CD4-positive, CD25-positive, alpha-beta regulatory T cell (primary cell): Measurements from ENCODE around the gene SIRT2. TPM values are rescaled to one million over a fixed set of nuclear protein-coding genes. Genes with fewer than 3 reads are reported as not detected.

ENCODE experiments used
- ATAC-seq, 2 donors: fragments of 150-1000 bp; cut with Tn5 transposase; one replicate each; pipeline ENCODE4 v1.10.0; 2021; ENCODE audit warnings: low read depth in 2 of 2, moderate number of reproducible peaks in 2 of 2, moderate library complexity in 1 of 2
- DNase-seq, 3 donors: peaks; one replicate each; pipeline versions ENCODE4 v3.0.0 to v3.0.0-alpha.2; 2012 to 2022; ENCODE audit warnings: mixed read lengths in 1 of 3
- H3K27ac ChIP-seq: one replicate; pipeline ENCODE4 v1.7.0; 2013; ENCODE audit warnings: mild to moderate bottlenecking, low read length; ENCODE audit not compliant: insufficient read depth, poor library complexity, severe bottlenecking
- H3K27me3 ChIP-seq: one replicate; pipeline ENCODE4 v1.7.0; 2013; ENCODE audit warnings: low read length; ENCODE audit not compliant: control insufficient read depth, insufficient read depth
- H3K36me3 ChIP-seq: one replicate; pipeline ENCODE4 v1.7.0; 2013; ENCODE audit warnings: mild to moderate bottlenecking, low read length, moderate library complexity; ENCODE audit not compliant: control insufficient read depth, insufficient read depth
- H3K4me1 ChIP-seq: 2 replicates; pipeline ENCODE4 v1.7.0; 2013; ENCODE audit warnings: mild to moderate bottlenecking, low read length; ENCODE audit not compliant: insufficient read depth, control insufficient read depth, poor library complexity, severe bottlenecking
- H3K4me3 ChIP-seq: one replicate; pipeline ENCODE4 v1.7.0; 2013; ENCODE audit warnings: low read depth, mild to moderate bottlenecking, low read length, moderate library complexity
- H3K9me3 ChIP-seq, 2 experiments: 1 replicate in 1 of 2; 2 replicates in 1 of 2; pipeline ENCODE4 v1.7.0; 2013; ENCODE audit warnings: low read length in 2 of 2, mild to moderate bottlenecking in 1 of 2, moderate library complexity in 1 of 2; ENCODE audit not compliant: control insufficient read depth in 2 of 2
- H3K27ac Mint-ChIP-seq, 3 donors: one replicate each; pipeline ENCODE4 v1.8.0; 2020 to 2022; ENCODE audit warnings: mild to moderate bottlenecking in 3 of 3, mixed read lengths in 3 of 3, moderate library complexity in 2 of 3
- H3K27me3 Mint-ChIP-seq: one replicate; pipeline ENCODE4 v1.8.0; 2022; ENCODE audit warnings: mild to moderate bottlenecking, mixed read lengths
- H3K36me3 Mint-ChIP-seq: one replicate; pipeline ENCODE4 v1.8.0; 2020; ENCODE audit warnings: mixed read lengths
- H3K4me1 Mint-ChIP-seq, 4 donors: one replicate each; pipeline ENCODE4 v1.8.0; 2020 to 2022; ENCODE audit warnings: mixed read lengths in 4 of 4, mild to moderate bottlenecking in 1 of 4
- H3K4me3 Mint-ChIP-seq, 4 donors: one replicate each; pipeline ENCODE4 v1.8.0; 2020 to 2022; ENCODE audit warnings: mild to moderate bottlenecking in 4 of 4, mixed read lengths in 4 of 4, moderate library complexity in 3 of 4
- H3K9me3 Mint-ChIP-seq, 7 donors: one replicate each; pipeline ENCODE4 v1.8.0; 2020 to 2022; ENCODE audit warnings: mixed read lengths in 7 of 7, mild to moderate bottlenecking in 3 of 7, moderate library complexity in 2 of 7
- polyA plus RNA-seq, 4 donors: library from polyadenylated mRNA; unstranded; fragments of 300-500 nt; fragmentation: Illumina TruSeq; gene quantifications; one replicate each; pipeline ENCODE4 v1.2.3, GENCODE V29; 2021
- total RNA-seq: library from RNA; stranded (reverse); gene quantifications from one replicate; pipeline ENCODE4 v1.2.3, GENCODE V29; 2022

The SIRT2 gene
- total and polyA plus RNA-seq, 5 donors from 2014 or later: 33.8 to 78.4 (median 49.0) TPM

- H3K9me3 ChIP-seq: no peaks in the 10 kb centered on the region
- H3K36me3 ChIP-seq: peaks cover 17% of the 10 kb centered on the region
- H3K4me3 Mint-ChIP-seq: peak overlapping the region; percentile 16 to 98 (median 42)
- H3K9me3 Mint-ChIP-seq: no peaks in the 10 kb centered on the region
- peaks cover 6% of the 10 kb centered on the region for H3K27me3 Mint-ChIP-seq
- H3K4me1 Mint-ChIP-seq: peaks cover 11 to 48% (median 26%) of the 10 kb centered on the region in 4 donors
- peaks cover 38% of the 10 kb centered on the region for H3K4me1 ChIP-seq
- peak in 2 of 3 donors; percentile 9 to 43 for DNase-seq
- peak overlapping the region; percentile 38 to 99 (median 45) for H3K27ac Mint-ChIP-seq
- H3K36me3 Mint-ChIP-seq: peaks cover 10% of the 10 kb centered on the region
- ATAC-seq: no peak
- H3K4me3 ChIP-seq: no peak overlapping the region
- H3K27me3 ChIP-seq: no peaks in the 10 kb centered on the region
- H3K27ac ChIP-seq: peak overlapping the region; percentile 57
Measured at GRCh38 chr19:38928391-38929001, 29.1 kb upstream of the SIRT2 start.

- H3K27me3 ChIP-seq: no peaks in the 10 kb centered on the region
Measured at GRCh38 chr19:38924388-38924787, 25.0 kb upstream of the SIRT2 start.

GRCh38 chr19:38922482-38922881, 23.1 kb upstream of the SIRT2 start:
- Mint-ChIP-seq H3K4me1 (no peaks in the 10 kb centered on the region), H3K4me3 (no peak overlapping the region), H3K27me3 (no peaks in the 10 kb centered on the region), H3K36me3 (peaks cover 19% of the 10 kb centered on the region), H3K9me3 (no peaks in the 10 kb centered on the region), H3K27ac (no peak overlapping the region)
- Histone ChIP-seq H3K4me1 (no peaks in the 10 kb centered on the region), H3K36me3 (peaks cover 8% of the 10 kb centered on the region), H3K27ac (no peak overlapping the region), H3K4me3 (no peak overlapping the region), H3K9me3 (no peaks in the 10 kb centered on the region), H3K27me3 (no peaks in the 10 kb centered on the region)
- ATAC-seq (no peak), DNase-seq (no peak)

More at GRCh38 chr19:38924388-38924787, 25.0 kb upstream of the SIRT2 start:
- Histone ChIP-seq H3K4me1 (peaks cover 10% of the 10 kb centered on the region), H3K4me3 (no peak overlapping the region), H3K9me3 (no peaks in the 10 kb centered on the region), H3K36me3 (peaks cover 8% of the 10 kb centered on the region), H3K27ac (no peak overlapping the region)
- H3K27me3 Mint-ChIP-seq: no peaks in the 10 kb centered on the region
- peaks cover 5 to 18% (median 8%) of the 10 kb centered on the region in 4 donors for H3K4me1 Mint-ChIP-seq
- DNase-seq (no peak), ATAC-seq (no peak)
- H3K36me3 Mint-ChIP-seq: peaks cover 17% of the 10 kb centered on the region
- H3K9me3 Mint-ChIP-seq: no peaks in the 10 kb centered on the region
- H3K27ac Mint-ChIP-seq: no peak overlapping the region
- H3K4me3 Mint-ChIP-seq: no peak overlapping the region

GRCh38 chr19:38921420-38922274, 22.2 kb upstream of the SIRT2 start:
- no peaks in the 10 kb centered on the region for H3K4me1 ChIP-seq
- no peak for DNase-seq
- Mint-ChIP-seq H3K27ac (peak overlapping the region in 1 of 3 donors; percentile 65), H3K4me3 (no peak overlapping the region), H3K9me3 (no peaks in the 10 kb centered on the region), H3K36me3 (peaks cover 19% of the 10 kb centered on the region), H3K4me1 (no peaks in the 10 kb centered on the region), H3K27me3 (no peaks in the 10 kb centered on the region)
- no peak overlapping the region for H3K27ac ChIP-seq
- no peaks in the 10 kb centered on the region for H3K27me3 ChIP-seq
- no peak overlapping the region for H3K4me3 ChIP-seq
- H3K36me3 ChIP-seq: peaks cover 8% of the 10 kb centered on the region
- no peaks in the 10 kb centered on the region for H3K9me3 ChIP-seq
- ATAC-seq: no peak

DNA sequence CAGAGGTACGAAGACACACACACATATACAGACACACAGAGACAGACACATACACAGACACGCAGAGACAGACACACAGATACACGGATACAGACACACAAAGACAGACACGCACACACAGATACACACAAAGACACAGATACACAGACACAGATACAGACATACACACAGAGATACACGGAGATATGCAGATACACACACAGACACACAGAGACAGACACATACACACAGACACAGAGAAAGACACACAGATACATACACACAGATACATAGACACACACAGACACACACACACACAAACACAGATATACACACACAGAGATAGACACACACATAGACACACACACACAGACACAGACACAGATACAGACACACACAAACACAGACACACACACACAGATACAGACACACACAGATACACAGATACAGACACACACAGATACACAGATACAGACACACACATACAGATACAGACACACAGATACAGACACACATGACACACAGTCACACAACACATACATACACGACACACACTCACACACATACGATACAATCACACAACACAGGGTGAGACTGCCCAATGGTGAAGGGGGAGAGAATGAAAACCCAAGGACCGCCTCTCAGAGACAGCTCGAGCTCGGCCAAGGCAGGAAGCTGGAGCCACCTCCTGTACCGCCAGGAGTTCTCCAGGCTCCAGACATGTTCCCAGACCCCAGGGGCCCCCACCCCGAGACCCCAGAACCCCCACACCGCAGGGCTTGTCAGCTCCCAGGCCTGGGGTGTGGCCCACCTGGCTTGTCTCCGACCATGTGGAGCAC, 21.4 kb upstream of the SIRT2 start:
- H3K27ac Mint-ChIP-seq: no peak overlapping the region
- H3K4me3 Mint-ChIP-seq: no peak overlapping the region
- H3K9me3 Mint-ChIP-seq: no peaks in the 10 kb centered on the region
- no peaks in the 10 kb centered on the region for H3K4me1 Mint-ChIP-seq
- ATAC-seq (no peak), DNase-seq (no peak)
- Histone ChIP-seq H3K27ac (no peak overlapping the region), H3K4me3 (no peak overlapping the region), H3K36me3 (peaks cover 8% of the 10 kb centered on the region), H3K9me3 (no peaks in the 10 kb centered on the region), H3K27me3 (no peaks in the 10 kb centered on the region), H3K4me1 (no peaks in the 10 kb centered on the region)
- peaks cover 19% of the 10 kb centered on the region for H3K36me3 Mint-ChIP-seq
- no peaks in the 10 kb centered on the region for H3K27me3 Mint-ChIP-seq

GRCh38 chr19:38919837-38920601, 20.6 kb upstream of the SIRT2 start:
- H3K4me3 Mint-ChIP-seq: no peak overlapping the region
- ATAC-seq: no peak
- no peaks in the 10 kb centered on the region for H3K9me3 ChIP-seq

DNA sequence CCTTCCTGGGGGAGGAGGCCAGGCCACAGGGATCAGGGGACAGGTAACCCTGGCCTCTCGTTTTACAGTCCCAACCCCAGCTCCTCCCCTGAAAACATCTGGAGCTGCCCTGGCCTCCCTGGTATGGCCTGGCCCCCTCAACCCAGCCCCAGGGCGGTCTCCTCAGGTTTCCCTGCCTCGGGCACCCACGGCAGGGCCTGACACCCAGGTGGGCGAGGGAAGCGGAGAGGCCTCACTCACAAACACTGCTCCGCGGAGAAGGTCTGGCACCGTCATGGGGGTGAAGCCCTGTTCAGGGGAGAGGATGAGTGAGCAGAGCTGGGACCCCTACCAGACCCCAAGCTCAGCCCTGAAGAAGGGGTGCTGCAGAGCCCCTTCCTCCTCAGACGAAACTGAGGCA, 19.1 kb upstream of the SIRT2 start:
- H3K27me3 Mint-ChIP-seq: no peaks in the 10 kb centered on the region
- no peak overlapping the region for H3K4me3 ChIP-seq
- no peak overlapping the region for H3K27ac Mint-ChIP-seq
- H3K4me1 ChIP-seq: no peaks in the 10 kb centered on the region
- H3K36me3 ChIP-seq: no peaks in the 10 kb centered on the region
- H3K4me3 Mint-ChIP-seq: no peak overlapping the region
- H3K4me1 Mint-ChIP-seq: no peaks in the 10 kb centered on the region
- peaks cover 12% of the 10 kb centered on the region for H3K36me3 Mint-ChIP-seq
- no peak overlapping the region for H3K27ac ChIP-seq
- ATAC-seq (no peak), DNase-seq (no peak)
- H3K27me3 ChIP-seq: no peaks in the 10 kb centered on the region
- H3K9me3 Mint-ChIP-seq: no peaks in the 10 kb centered on the region
- H3K9me3 ChIP-seq: no peaks in the 10 kb centered on the region

More at GRCh38 chr19:38919837-38920601, 20.6 kb upstream of the SIRT2 start:
- no peaks in the 10 kb centered on the region for H3K27me3 ChIP-seq
- Mint-ChIP-seq H3K27ac (no peak overlapping the region), H3K4me1 (no peaks in the 10 kb centered on the region), H3K36me3 (peaks cover 19% of the 10 kb centered on the region), H3K9me3 (no peaks in the 10 kb centered on the region), H3K27me3 (no peaks in the 10 kb centered on the region)
- no peak overlapping the region for H3K27ac ChIP-seq
- H3K36me3 ChIP-seq: peaks cover 8% of the 10 kb centered on the region
- no peak for DNase-seq
- no peaks in the 10 kb centered on the region for H3K4me1 ChIP-seq
- no peak overlapping the region for H3K4me3 ChIP-seq
